ENCODE data around the gene CLEC2D.

Gene CLEC2D

GRCh38 chr12:9721394-9722092, 52.0 kb downstream of the CLEC2D start:
- no peak overlapping the region for H2BK15ac ChIP-seq (ENCODE audit: low read length)
- no peaks in the 10 kb centered on the region for H3K27me3 ChIP-seq (ENCODE audit: control insufficient read depth in 3 of 3, insufficient read depth in 3 of 3, low read depth in 1 of 3, low read length in 3 of 3)
- no peak overlapping the region for H3K9ac ChIP-seq (ENCODE audit: low read depth, low read length, poor library complexity)
- no peak overlapping the region for H3K4ac ChIP-seq (ENCODE audit: low read length)
- H3K36me3 ChIP-seq (replicated peaks in 1 of 2; ENCODE audit: control insufficient read depth in 2 of 2, insufficient read depth in 2 of 2, low read length in 2 of 2): no peaks in the 10 kb centered on the region
- no peak overlapping the region for H2BK120ac ChIP-seq (ENCODE audit: low read depth, low read length)
- H3K4me2 ChIP-seq (ENCODE audit: insufficient read depth, low read length, poor library complexity, severe bottlenecking): no peak overlapping the region
- no peak overlapping the region for H2AK5ac ChIP-seq (ENCODE audit: low read depth, low read length)
- DNase-seq (ENCODE audit: low spot score): no peak
- no peak overlapping the region for H3K14ac ChIP-seq (ENCODE audit: low read length)
- peaks cover 0 to 2% of the 10 kb centered on the region in 2 donors for H3K9me3 ChIP-seq (replicated peaks in 1 of 2; ENCODE audit: control insufficient read depth in 2 of 2, insufficient read depth in 1 of 2, low read depth in 1 of 2, low read length in 2 of 2)
- no peak overlapping the region for H4K91ac ChIP-seq (ENCODE audit: low read depth, low read length, poor library complexity)
- H3K18ac ChIP-seq (ENCODE audit: low read length): no peak overlapping the region
- H3K23ac ChIP-seq (ENCODE audit: low read depth, low read length, poor library complexity): no peak overlapping the region
- no peak overlapping the region for H3K4me3 ChIP-seq (ENCODE audit: low read length in 2 of 2)
- H2BK12ac ChIP-seq (ENCODE audit: low read length): no peak overlapping the region
- H4K8ac ChIP-seq (ENCODE audit: low read depth, low read length): no peak overlapping the region
- no peaks in the 10 kb centered on the region for H3K4me1 ChIP-seq (ENCODE audit: control insufficient read depth in 2 of 2, insufficient read depth in 1 of 2, low read depth in 1 of 2, low read length in 2 of 2)
- no peaks in the 10 kb centered on the region for H3K79me1 ChIP-seq (ENCODE audit: low read depth, low read length)
- H2BK5ac ChIP-seq (ENCODE audit: low read length): no peak overlapping the region
- no peak overlapping the region for H3K27ac ChIP-seq (replicated peaks; ENCODE audit: low read length)
- no CpG with 5 or more reads among the region's 5 CpGs for WGBS, 2 donors (ENCODE audit: extremely low coverage in 2 of 2, insufficient read length in 2 of 2, insufficient replicate concordance in 1 of 2)
- no peak overlapping the region for H2AFZ ChIP-seq (ENCODE audit: low read length)

- Histone ChIP-seq H2BK15ac (ENCODE audit: low read length) (no peak overlapping the region), H3K4me1 (ENCODE audit: control insufficient read depth in 2 of 2, insufficient read depth in 1 of 2, low read depth in 1 of 2, low read length in 2 of 2) (no peaks in the 10 kb centered on the region), H3K23ac (ENCODE audit: low read depth, low read length, poor library complexity) (no peak overlapping the region), H2BK120ac (ENCODE audit: low read depth, low read length) (no peak overlapping the region), H3K4me3 (ENCODE audit: low read length in 2 of 2) (no peak overlapping the region), H3K79me1 (ENCODE audit: low read depth, low read length) (no peaks in the 10 kb centered on the region), H3K27ac (replicated peaks; ENCODE audit: low read length) (no peak overlapping the region), H3K27me3 (ENCODE audit: control insufficient read depth in 3 of 3, insufficient read depth in 3 of 3, low read depth in 1 of 3, low read length in 3 of 3) (no peaks in the 10 kb centered on the region), H3K9ac (ENCODE audit: low read depth, low read length, poor library complexity) (no peak overlapping the region), H3K4ac (ENCODE audit: low read length) (no peak overlapping the region), H4K91ac (ENCODE audit: low read depth, low read length, poor library complexity) (no peak overlapping the region), H3K14ac (ENCODE audit: low read length) (no peak overlapping the region), H3K4me2 (ENCODE audit: insufficient read depth, low read length, poor library complexity, severe bottlenecking) (no peak overlapping the region), H3K18ac (ENCODE audit: low read length) (no peak overlapping the region), H2AK5ac (ENCODE audit: low read depth, low read length) (no peak overlapping the region), H4K8ac (ENCODE audit: low read depth, low read length) (no peak overlapping the region), H2BK5ac (ENCODE audit: low read length) (no peak overlapping the region), H3K36me3 (replicated peaks in 1 of 2; ENCODE audit: control insufficient read depth in 2 of 2, insufficient read depth in 2 of 2, low read length in 2 of 2) (no peaks in the 10 kb centered on the region), H2AFZ (ENCODE audit: low read length) (no peak overlapping the region), H3K9me3 (replicated peaks in 1 of 2; ENCODE audit: control insufficient read depth in 2 of 2, insufficient read depth in 1 of 2, low read depth in 1 of 2, low read length in 2 of 2) (peaks cover 0 to 2% of the 10 kb centered on the region in 2 donors), H2BK12ac (ENCODE audit: low read length) (no peak overlapping the region)
- DNase-seq (ENCODE audit: low spot score): no peak
- WGBS, 2 donors (ENCODE audit: extremely low coverage in 2 of 2, insufficient read length in 2 of 2, insufficient replicate concordance in 1 of 2): no CpG with 5 or more reads among the region's 1 CpG
Measured at GRCh38 chr12:9724023-9724422, 54.5 kb downstream of the CLEC2D start.

GRCh38 chr12:9725213-9725870, 55.8 kb downstream of the CLEC2D start:
- H3K4me3 ChIP-seq (ENCODE audit: low read length in 2 of 2): no peak overlapping the region
- WGBS, 2 donors (ENCODE audit: extremely low coverage in 2 of 2, insufficient read length in 2 of 2, insufficient replicate concordance in 1 of 2): no CpG with 5 or more reads among the region's 2 CpGs

GRCh38 chr12:9727813-9728212, 58.3 kb downstream of the CLEC2D start:
- H2AK5ac ChIP-seq (ENCODE audit: low read depth, low read length): no peak overlapping the region
- H3K23ac ChIP-seq (ENCODE audit: low read depth, low read length, poor library complexity): no peak overlapping the region
- no peak overlapping the region for H4K91ac ChIP-seq (ENCODE audit: low read depth, low read length, poor library complexity)
- H2BK5ac ChIP-seq (ENCODE audit: low read length): no peak overlapping the region
- H2AFZ ChIP-seq (ENCODE audit: low read length): no peak overlapping the region
- no peaks in the 10 kb centered on the region for H3K79me1 ChIP-seq (ENCODE audit: low read depth, low read length)
- no peaks in the 10 kb centered on the region for H3K36me3 ChIP-seq (replicated peaks in 1 of 2; ENCODE audit: control insufficient read depth in 2 of 2, insufficient read depth in 2 of 2, low read length in 2 of 2)
- WGBS, 2 donors (ENCODE audit: extremely low coverage in 2 of 2, insufficient read length in 2 of 2, insufficient replicate concordance in 1 of 2): no CpG with 5 or more reads among the region's 1 CpG
- DNase-seq (ENCODE audit: low spot score): no peak
- no peak overlapping the region for H3K18ac ChIP-seq (ENCODE audit: low read length)
- H4K8ac ChIP-seq (ENCODE audit: low read depth, low read length): no peak overlapping the region
- H2BK15ac ChIP-seq (ENCODE audit: low read length): no peak overlapping the region
- H3K9ac ChIP-seq (ENCODE audit: low read depth, low read length, poor library complexity): no peak overlapping the region
- H2BK12ac ChIP-seq (ENCODE audit: low read length): no peak overlapping the region
- no peaks in the 10 kb centered on the region for H3K27me3 ChIP-seq (ENCODE audit: control insufficient read depth in 3 of 3, insufficient read depth in 3 of 3, low read depth in 1 of 3, low read length in 3 of 3)
- no peak overlapping the region for H2BK120ac ChIP-seq (ENCODE audit: low read depth, low read length)
- H3K14ac ChIP-seq (ENCODE audit: low read length): no peak overlapping the region
- no peak overlapping the region for H3K4ac ChIP-seq (ENCODE audit: low read length)
- no peak overlapping the region for H3K27ac ChIP-seq (replicated peaks; ENCODE audit: low read length)
- H3K9me3 ChIP-seq (replicated peaks in 1 of 2; ENCODE audit: control insufficient read depth in 2 of 2, insufficient read depth in 1 of 2, low read depth in 1 of 2, low read length in 2 of 2): no peaks in the 10 kb centered on the region
- no peak overlapping the region for H3K4me2 ChIP-seq (ENCODE audit: insufficient read depth, low read length, poor library complexity, severe bottlenecking)
- no peaks in the 10 kb centered on the region for H3K4me1 ChIP-seq (ENCODE audit: control insufficient read depth in 2 of 2, insufficient read depth in 1 of 2, low read depth in 1 of 2, low read length in 2 of 2)
- H3K4me3 ChIP-seq (ENCODE audit: low read length in 2 of 2): no peak overlapping the region

More at GRCh38 chr12:9725213-9725870, 55.8 kb downstream of the CLEC2D start:
- DNase-seq (ENCODE audit: low spot score): no peak
- H3K36me3 ChIP-seq (replicated peaks in 1 of 2; ENCODE audit: control insufficient read depth in 2 of 2, insufficient read depth in 2 of 2, low read length in 2 of 2): no peaks in the 10 kb centered on the region
- H2BK5ac ChIP-seq (ENCODE audit: low read length): no peak overlapping the region
- H2BK15ac ChIP-seq (ENCODE audit: low read length): no peak overlapping the region
- no peak overlapping the region for H2BK12ac ChIP-seq (ENCODE audit: low read length)
- no peak overlapping the region for H4K91ac ChIP-seq (ENCODE audit: low read depth, low read length, poor library complexity)
- H3K18ac ChIP-seq (ENCODE audit: low read length): no peak overlapping the region
- H2AFZ ChIP-seq (ENCODE audit: low read length): no peak overlapping the region
- H3K27ac ChIP-seq (replicated peaks; ENCODE audit: low read length): no peak overlapping the region
- no peak overlapping the region for H3K4me2 ChIP-seq (ENCODE audit: insufficient read depth, low read length, poor library complexity, severe bottlenecking)
- no peaks in the 10 kb centered on the region for H3K79me1 ChIP-seq (ENCODE audit: low read depth, low read length)
- no peaks in the 10 kb centered on the region for H3K9me3 ChIP-seq (replicated peaks in 1 of 2; ENCODE audit: control insufficient read depth in 2 of 2, insufficient read depth in 1 of 2, low read depth in 1 of 2, low read length in 2 of 2)
- H3K4ac ChIP-seq (ENCODE audit: low read length): no peak overlapping the region
- H3K14ac ChIP-seq (ENCODE audit: low read length): no peak overlapping the region
- H2AK5ac ChIP-seq (ENCODE audit: low read depth, low read length): no peak overlapping the region
- no peaks in the 10 kb centered on the region for H3K27me3 ChIP-seq (ENCODE audit: control insufficient read depth in 3 of 3, insufficient read depth in 3 of 3, low read depth in 1 of 3, low read length in 3 of 3)
- no peak overlapping the region for H3K9ac ChIP-seq (ENCODE audit: low read depth, low read length, poor library complexity)
- H4K8ac ChIP-seq (ENCODE audit: low read depth, low read length): no peak overlapping the region
- no peaks in the 10 kb centered on the region for H3K4me1 ChIP-seq (ENCODE audit: control insufficient read depth in 2 of 2, insufficient read depth in 1 of 2, low read depth in 1 of 2, low read length in 2 of 2)
- H3K23ac ChIP-seq (ENCODE audit: low read depth, low read length, poor library complexity): no peak overlapping the region
- no peak overlapping the region for H2BK120ac ChIP-seq (ENCODE audit: low read depth, low read length)

Data from neuronal stem cell (in vitro differentiated cells).